Measurements from ENCODE around the gene IGSF9. TPM values are rescaled to one million over a fixed set of nuclear protein-coding genes. Genes with fewer than 3 reads are reported as not detected.

Gene IGSF9
- total and polyA plus RNA-seq, 2 experiments from 2014 or later = 10.3 to 27.6 TPM

DNA sequence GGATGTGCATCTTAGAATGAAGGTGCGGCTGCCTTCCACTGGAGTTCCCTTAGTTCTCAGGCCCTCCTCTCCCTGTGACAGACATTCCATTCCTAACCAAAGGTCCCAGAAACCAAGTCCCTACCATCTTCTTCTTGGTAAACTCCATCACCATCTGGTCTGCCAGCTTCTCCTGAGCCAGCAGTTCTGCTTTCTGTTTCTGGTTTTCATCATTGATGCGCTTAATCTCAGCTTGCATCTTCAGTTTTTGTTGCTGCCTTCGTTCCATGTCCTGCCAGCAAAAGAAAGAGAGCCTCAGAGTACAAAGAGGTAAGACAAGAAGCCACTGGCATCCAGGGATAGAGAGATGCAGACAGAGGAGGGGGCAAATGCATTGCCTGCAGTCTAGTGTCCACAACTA lies 65.0 kb downstream of the IGSF9 start:
- Histone ChIP-seq H3K36me3 (ENCODE audit: insufficient read depth) (no peaks in the 10 kb centered on the region), H3K9me2 (ENCODE audit: insufficient read depth) (no peaks in the 10 kb centered on the region), H2AFZ (no peak overlapping the region), H3K4me3 (no peak overlapping the region), H3K27ac (ENCODE audit: low read depth) (no peak overlapping the region), H3F3A (replicated peaks; ENCODE audit: low read depth) (no peaks in the 10 kb centered on the region), H3K79me2 (replicated peaks; ENCODE audit: insufficient read depth) (no peaks in the 10 kb centered on the region), H3K4me2 (no peak overlapping the region), H3K4me1 (ENCODE audit: insufficient read depth) (peaks cover 5% of the 10 kb centered on the region; the same call in 1 of the 2 replicates), H4K20me1 (replicated peaks; ENCODE audit: insufficient read depth) (no peaks in the 10 kb centered on the region), H3K27me3 (ENCODE audit: insufficient read depth) (no peaks in the 10 kb centered on the region)
- no peaks in the 10 kb centered on the region for H3K4me1 Mint-ChIP-seq
- no peaks in the 10 kb centered on the region for H3K36me3 Mint-ChIP-seq (ENCODE audit: low read depth)
- DNase-seq (ENCODE audit: low spot score) = no peak
- no peak overlapping the region for H3K27ac Mint-ChIP-seq
- H3K27me3 Mint-ChIP-seq (ENCODE audit: insufficient read depth, low read depth, poor library complexity) = no peaks in the 10 kb centered on the region
- H3K4me3 Mint-ChIP-seq = no peak overlapping the region
- no peak for TF ChIP-seq STAT1 (IDR thresholded peaks at IDR 0.05; ENCODE audit: unreplicated experiment)
- TF ChIP-seq, protein P1, sequence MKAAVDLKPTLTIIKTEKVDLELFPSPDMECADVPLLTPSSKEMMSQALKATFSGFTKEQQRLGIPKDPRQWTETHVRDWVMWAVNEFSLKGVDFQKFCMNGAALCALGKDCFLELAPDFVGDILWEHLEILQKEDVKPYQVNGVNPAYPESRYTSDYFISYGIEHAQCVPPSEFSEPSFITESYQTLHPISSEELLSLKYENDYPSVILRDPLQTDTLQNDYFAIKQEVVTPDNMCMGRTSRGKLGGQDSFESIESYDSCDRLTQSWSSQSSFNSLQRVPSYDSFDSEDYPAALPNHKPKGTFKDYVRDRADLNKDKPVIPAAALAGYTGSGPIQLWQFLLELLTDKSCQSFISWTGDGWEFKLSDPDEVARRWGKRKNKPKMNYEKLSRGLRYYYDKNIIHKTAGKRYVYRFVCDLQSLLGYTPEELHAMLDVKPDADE (IDR thresholded peaks at IDR 0.05) = no peak
- TF ChIP-seq ZNF114 (CRISPR knock-in tag; IDR thresholded peaks at IDR 0.05) = no peak
- TF ChIP-seq NANOG (IDR thresholded peaks at IDR 0.05; ENCODE audit: borderline replicate concordance) = no peak
- TF ChIP-seq ZNF331 (CRISPR knock-in tag; IDR thresholded peaks at IDR 0.05; ENCODE audit: low read depth) = no peak
- TF ChIP-seq JUNB (IDR thresholded peaks at IDR 0.05; ENCODE audit: unreplicated experiment) = no peak
- TF ChIP-seq CREB1 (CRISPR knock-in tag; IDR thresholded peaks at IDR 0.05; ENCODE audit: low read depth) = no peak
- no peak for TF ChIP-seq EZH2 (IDR thresholded peaks at IDR 0.05; ENCODE audit: low read depth, unreplicated experiment)
- TF ChIP-seq, protein P2, sequence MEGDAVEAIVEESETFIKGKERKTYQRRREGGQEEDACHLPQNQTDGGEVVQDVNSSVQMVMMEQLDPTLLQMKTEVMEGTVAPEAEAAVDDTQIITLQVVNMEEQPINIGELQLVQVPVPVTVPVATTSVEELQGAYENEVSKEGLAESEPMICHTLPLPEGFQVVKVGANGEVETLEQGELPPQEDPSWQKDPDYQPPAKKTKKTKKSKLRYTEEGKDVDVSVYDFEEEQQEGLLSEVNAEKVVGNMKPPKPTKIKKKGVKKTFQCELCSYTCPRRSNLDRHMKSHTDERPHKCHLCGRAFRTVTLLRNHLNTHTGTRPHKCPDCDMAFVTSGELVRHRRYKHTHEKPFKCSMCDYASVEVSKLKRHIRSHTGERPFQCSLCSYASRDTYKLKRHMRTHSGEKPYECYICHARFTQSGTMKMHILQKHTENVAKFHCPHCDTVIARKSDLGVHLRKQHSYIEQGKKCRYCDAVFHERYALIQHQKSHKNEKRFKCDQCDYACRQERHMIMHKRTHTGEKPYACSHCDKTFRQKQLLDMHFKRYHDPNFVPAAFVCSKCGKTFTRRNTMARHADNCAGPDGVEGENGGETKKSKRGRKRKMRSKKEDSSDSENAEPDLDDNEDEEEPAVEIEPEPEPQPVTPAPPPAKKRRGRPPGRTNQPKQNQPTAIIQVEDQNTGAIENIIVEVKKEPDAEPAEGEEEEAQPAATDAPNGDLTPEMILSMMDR (conservative IDR thresholded peaks at IDR 0.05; ENCODE audit: low read depth in 2 of 2) = no peak
- TF ChIP-seq EZH2phosphoT487 (IDR thresholded peaks at IDR 0.05; ENCODE audit: unreplicated experiment) = no peak
- TF ChIP-seq, protein P3, sequence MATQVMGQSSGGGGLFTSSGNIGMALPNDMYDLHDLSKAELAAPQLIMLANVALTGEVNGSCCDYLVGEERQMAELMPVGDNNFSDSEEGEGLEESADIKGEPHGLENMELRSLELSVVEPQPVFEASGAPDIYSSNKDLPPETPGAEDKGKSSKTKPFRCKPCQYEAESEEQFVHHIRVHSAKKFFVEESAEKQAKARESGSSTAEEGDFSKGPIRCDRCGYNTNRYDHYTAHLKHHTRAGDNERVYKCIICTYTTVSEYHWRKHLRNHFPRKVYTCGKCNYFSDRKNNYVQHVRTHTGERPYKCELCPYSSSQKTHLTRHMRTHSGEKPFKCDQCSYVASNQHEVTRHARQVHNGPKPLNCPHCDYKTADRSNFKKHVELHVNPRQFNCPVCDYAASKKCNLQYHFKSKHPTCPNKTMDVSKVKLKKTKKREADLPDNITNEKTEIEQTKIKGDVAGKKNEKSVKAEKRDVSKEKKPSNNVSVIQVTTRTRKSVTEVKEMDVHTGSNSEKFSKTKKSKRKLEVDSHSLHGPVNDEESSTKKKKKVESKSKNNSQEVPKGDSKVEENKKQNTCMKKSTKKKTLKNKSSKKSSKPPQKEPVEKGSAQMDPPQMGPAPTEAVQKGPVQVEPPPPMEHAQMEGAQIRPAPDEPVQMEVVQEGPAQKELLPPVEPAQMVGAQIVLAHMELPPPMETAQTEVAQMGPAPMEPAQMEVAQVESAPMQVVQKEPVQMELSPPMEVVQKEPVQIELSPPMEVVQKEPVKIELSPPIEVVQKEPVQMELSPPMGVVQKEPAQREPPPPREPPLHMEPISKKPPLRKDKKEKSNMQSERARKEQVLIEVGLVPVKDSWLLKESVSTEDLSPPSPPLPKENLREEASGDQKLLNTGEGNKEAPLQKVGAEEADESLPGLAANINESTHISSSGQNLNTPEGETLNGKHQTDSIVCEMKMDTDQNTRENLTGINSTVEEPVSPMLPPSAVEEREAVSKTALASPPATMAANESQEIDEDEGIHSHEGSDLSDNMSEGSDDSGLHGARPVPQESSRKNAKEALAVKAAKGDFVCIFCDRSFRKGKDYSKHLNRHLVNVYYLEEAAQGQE (IDR thresholded peaks at IDR 0.05; ENCODE audit: unreplicated experiment) = no peak
- TF ChIP-seq POLR2AphosphoS5 (IDR thresholded peaks at IDR 0.05; ENCODE audit: low read depth) = no peak
- TF ChIP-seq, protein P4, sequence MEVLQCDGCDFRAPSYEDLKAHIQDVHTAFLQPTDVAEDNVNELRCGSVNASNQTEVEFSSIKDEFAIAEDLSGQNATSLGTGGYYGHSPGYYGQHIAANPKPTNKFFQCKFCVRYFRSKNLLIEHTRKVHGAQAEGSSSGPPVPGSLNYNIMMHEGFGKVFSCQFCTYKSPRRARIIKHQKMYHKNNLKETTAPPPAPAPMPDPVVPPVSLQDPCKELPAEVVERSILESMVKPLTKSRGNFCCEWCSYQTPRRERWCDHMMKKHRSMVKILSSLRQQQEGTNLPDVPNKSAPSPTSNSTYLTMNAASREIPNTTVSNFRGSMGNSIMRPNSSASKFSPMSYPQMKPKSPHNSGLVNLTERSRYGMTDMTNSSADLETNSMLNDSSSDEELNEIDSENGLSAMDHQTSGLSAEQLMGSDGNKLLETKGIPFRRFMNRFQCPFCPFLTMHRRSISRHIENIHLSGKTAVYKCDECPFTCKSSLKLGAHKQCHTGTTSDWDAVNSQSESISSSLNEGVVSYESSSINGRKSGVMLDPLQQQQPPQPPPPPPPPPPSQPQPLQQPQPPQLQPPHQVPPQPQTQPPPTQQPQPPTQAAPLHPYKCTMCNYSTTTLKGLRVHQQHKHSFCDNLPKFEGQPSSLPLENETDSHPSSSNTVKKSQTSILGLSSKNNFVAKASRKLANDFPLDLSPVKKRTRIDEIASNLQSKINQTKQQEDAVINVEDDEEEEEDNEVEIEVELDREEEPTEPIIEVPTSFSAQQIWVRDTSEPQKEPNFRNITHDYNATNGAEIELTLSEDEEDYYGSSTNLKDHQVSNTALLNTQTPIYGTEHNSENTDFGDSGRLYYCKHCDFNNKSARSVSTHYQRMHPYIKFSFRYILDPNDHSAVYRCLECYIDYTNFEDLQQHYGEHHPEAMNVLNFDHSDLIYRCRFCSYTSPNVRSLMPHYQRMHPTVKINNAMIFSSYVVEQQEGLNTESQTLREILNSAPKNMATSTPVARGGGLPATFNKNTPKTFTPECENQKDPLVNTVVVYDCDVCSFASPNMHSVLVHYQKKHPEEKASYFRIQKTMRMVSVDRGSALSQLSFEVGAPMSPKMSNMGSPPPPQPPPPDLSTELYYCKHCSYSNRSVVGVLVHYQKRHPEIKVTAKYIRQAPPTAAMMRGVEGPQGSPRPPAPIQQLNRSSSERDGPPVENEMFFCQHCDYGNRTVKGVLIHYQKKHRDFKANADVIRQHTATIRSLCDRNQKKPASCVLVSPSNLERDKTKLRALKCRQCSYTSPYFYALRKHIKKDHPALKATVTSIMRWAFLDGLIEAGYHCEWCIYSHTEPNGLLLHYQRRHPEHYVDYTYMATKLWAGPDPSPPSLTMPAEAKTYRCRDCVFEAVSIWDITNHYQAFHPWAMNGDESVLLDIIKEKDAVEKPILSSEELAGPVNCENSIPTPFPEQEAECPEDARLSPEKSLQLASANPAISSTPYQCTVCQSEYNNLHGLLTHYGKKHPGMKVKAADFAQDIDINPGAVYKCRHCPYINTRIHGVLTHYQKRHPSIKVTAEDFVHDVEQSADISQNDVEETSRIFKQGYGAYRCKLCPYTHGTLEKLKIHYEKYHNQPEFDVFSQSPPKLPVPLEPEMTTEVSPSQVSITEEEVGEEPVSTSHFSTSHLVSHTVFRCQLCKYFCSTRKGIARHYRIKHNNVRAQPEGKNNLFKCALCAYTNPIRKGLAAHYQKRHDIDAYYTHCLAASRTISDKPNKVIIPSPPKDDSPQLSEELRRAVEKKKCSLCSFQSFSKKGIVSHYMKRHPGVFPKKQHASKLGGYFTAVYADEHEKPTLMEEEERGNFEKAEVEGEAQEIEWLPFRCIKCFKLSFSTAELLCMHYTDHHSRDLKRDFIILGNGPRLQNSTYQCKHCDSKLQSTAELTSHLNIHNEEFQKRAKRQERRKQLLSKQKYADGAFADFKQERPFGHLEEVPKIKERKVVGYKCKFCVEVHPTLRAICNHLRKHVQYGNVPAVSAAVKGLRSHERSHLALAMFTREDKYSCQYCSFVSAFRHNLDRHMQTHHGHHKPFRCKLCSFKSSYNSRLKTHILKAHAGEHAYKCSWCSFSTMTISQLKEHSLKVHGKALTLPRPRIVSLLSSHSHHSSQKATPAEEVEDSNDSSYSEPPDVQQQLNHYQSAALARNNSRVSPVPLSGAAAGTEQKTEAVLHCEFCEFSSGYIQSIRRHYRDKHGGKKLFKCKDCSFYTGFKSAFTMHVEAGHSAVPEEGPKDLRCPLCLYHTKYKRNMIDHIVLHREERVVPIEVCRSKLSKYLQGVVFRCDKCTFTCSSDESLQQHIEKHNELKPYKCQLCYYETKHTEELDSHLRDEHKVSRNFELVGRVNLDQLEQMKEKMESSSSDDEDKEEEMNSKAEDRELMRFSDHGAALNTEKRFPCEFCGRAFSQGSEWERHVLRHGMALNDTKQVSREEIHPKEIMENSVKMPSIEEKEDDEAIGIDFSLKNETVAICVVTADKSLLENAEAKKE (CRISPR knock-in tag; IDR thresholded peaks at IDR 0.05) = no peak
- no peaks in the 10 kb centered on the region for H3K9me3 Mint-ChIP-seq
- ATAC-seq = no peak
